ENCODE data around the gene PRORP.

DNA sequence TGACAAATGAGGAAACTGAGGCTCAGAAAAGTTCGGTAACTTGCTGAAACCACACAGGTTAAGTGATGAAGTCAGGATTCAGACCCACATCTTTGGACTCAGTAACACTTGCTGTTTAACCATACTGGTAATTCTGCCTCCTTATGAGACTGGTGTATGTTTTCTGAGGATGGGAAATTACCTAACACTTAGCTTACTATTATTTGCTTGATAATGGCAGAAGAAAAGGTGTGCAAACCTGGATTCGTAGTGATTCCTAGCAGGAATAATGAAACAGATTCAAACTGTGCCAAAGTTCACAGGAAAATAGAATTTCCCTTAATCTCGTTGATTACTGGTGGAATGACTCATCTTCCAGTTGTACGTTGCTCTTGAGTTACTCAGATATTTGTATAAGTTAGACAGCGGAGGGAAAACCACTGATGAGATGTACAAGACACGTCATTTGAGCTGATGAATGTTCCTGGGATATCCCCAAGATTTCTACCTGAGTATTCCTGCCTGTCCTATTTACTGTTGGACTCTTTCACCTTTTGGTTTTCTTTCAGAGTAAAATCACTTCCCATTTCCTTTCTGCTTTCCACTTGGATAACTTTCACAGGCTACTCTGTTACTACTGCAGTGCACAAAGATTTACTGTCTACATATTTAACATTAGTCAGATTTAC lies 37.5 kb downstream of the PRORP start:
- TF ChIP-seq, protein P1, sequence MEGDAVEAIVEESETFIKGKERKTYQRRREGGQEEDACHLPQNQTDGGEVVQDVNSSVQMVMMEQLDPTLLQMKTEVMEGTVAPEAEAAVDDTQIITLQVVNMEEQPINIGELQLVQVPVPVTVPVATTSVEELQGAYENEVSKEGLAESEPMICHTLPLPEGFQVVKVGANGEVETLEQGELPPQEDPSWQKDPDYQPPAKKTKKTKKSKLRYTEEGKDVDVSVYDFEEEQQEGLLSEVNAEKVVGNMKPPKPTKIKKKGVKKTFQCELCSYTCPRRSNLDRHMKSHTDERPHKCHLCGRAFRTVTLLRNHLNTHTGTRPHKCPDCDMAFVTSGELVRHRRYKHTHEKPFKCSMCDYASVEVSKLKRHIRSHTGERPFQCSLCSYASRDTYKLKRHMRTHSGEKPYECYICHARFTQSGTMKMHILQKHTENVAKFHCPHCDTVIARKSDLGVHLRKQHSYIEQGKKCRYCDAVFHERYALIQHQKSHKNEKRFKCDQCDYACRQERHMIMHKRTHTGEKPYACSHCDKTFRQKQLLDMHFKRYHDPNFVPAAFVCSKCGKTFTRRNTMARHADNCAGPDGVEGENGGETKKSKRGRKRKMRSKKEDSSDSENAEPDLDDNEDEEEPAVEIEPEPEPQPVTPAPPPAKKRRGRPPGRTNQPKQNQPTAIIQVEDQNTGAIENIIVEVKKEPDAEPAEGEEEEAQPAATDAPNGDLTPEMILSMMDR (IDR thresholded peaks at IDR 0.05): no peak
- TF ChIP-seq POLR2A (IDR thresholded peaks at IDR 0.05) (no peak), EP300 (IDR thresholded peaks at IDR 0.05) (no peak)

All from ovary (tissue), 3 donors.